Neuron (in vitro differentiated cells): ENCODE results near the gene FOLR3.
"Not testable (repeated sequence)": the region's sequence is repeated elsewhere in the genome, so short reads cannot be mapped to it uniquely, and the experiment has no call there.

Experiments
- H2AFZ ChIP-seq: one replicate; pipeline ENCODE4 v1.6.1; 2013; ENCODE audit warnings: low read depth, mild to moderate bottlenecking, inconsistent platforms, low read length, moderate library complexity
- H3K27me3 ChIP-seq: one replicate; pipeline ENCODE4 v1.6.1; 2013; ENCODE audit warnings: low read length; ENCODE audit not compliant: insufficient read depth
- H3K36me3 ChIP-seq: one replicate; pipeline ENCODE4 v1.6.1; 2013; ENCODE audit warnings: low read length; ENCODE audit not compliant: insufficient read depth
- H3K4me1 ChIP-seq: one replicate; pipeline ENCODE4 v1.6.1; 2013; ENCODE audit warnings: low read length; ENCODE audit not compliant: insufficient read depth
- H3K4me3 ChIP-seq: 2 replicates; pipeline ENCODE4 v1.5.1; 2013; ENCODE audit warnings: mild to moderate bottlenecking, low read length, moderate library complexity
- H3K9me3 ChIP-seq: one replicate; pipeline ENCODE4 v1.6.1; 2013; ENCODE audit warnings: low read length

FOLR3 gene

DNA sequence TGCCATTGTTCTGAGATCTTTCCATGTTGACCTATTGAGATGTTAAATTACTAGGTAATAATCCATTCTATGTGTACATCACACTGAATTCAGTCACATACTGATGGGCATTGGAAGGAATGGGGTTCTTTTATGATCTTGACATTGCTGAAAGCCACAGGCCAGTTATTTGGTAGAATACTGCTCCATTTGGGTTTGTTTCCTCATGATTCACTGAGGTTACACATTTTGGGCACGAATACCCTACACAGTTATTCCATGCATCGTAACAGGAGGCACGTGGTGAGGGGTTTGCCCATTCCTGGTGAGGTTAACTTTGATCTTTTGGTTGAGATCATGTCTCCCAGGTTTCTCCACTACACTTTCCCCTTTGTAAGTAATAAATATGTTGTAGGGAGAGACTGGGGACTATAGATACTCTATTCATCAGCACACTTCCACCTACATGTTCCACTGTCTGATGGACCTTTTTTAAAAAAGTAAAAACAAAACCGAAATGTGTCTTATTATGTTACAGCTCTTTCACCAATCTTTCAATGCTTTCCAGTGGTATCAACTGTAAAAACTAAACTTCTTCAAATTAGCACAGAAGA is 44.4 kb downstream of the FOLR3 start:
- Histone ChIP-seq H3K4me1 (no peaks in the 10 kb centered on the region), H2AFZ (no peak overlapping the region), H3K27me3 (peaks cover 6% of the 10 kb centered on the region), H3K36me3 (no peaks in the 10 kb centered on the region), H3K9me3 (no peaks in the 10 kb centered on the region), H3K4me3 (no peak overlapping the region)

DNA sequence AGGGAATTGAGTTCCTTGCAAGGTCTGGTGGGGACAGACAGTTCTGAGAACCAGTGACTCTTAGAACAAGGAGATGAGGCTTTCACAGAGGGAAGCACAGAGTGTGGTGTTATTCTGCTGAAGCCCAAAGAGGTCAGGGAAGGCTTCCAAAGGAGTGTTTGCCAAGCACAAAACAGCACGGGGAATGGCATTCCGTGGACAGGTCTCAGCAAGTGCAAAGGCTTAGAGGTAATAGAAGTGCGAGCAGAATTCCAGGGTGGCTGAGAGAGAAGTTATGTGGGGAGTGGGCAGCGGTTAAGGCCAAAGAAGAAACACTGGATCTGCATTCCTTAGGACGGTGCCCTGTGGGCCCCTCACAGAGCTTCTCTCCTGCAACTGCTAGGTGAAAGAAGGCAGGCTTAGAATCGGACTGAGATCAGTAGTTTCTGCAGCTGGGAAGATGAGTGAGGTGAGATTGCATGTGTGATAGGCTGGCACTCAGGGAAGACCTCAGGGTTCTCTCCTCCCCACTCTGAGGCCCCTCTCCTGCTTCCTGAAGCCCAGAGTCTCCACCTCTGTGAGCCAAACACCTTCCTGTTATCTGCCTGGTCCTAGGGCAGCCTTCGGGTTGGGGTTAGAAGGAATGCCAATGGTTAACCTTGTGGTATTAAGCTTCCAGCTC is 45.5 kb downstream of the FOLR3 start:
- H2AFZ ChIP-seq, H3K4me1 ChIP-seq, H3K4me3 ChIP-seq, H3K27me3 ChIP-seq, H3K9me3 ChIP-seq, H3K36me3 ChIP-seq: not testable (repeated sequence)

DNA sequence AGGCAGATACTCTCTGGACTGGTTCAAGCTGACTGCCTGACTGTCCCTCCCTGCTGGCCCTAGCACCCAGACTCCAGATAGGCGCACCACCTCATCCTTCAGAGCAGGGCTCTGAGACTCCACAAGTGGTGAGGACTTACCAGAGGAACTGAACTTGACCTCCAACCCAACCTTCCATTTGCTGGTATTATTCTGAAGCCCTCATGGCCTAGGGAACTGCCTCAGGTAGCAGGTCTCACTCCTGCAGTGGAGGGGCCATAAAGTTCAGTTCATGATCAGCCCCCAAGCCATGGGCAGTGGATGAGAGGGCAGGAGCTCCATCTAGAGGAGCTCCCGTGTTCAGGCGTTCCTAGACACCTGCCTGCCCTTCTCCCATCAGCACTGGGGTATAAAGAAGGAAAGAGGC is 46.0 kb downstream of the FOLR3 start:
- not testable (repeated sequence) for H3K27me3 ChIP-seq, H3K4me1 ChIP-seq, H2AFZ ChIP-seq, H3K36me3 ChIP-seq, H3K4me3 ChIP-seq, H3K9me3 ChIP-seq

DNA sequence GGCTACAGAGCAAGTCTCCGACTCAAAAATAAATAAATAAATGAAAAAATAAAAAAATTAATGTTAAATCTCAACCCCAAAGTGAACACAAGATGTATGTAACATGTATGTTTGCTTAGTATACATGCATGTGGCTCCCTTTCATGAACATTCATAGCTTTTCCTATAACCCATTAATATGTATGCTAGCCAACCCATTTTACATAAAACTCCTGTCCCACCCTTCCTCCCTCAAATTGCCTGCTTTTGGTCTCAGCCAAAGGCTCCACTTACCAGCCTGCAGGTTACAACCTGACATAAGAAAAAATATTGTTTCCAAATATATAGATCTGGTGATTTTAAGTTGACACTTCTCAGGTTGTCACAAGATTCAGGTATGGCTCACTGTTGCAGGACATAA is 52.7 kb downstream of the FOLR3 start:
- Histone ChIP-seq H3K27me3 (no peaks in the 10 kb centered on the region), H3K9me3 (no peaks in the 10 kb centered on the region), H3K36me3 (no peaks in the 10 kb centered on the region), H3K4me3 (no peak overlapping the region), H3K4me1 (peaks cover 3% of the 10 kb centered on the region), H2AFZ (no peak overlapping the region)
